Calu3 (cell line): Measurements from ENCODE around the gene ERC2. TPM values are rescaled to one million over a fixed set of nuclear protein-coding genes. Genes with fewer than 3 reads are reported as not detected.

Experiments used
- BruUV-seq: library from RNA; stranded (reverse); fragments of 400-500 nt; replicated peaks from 2 replicates; lab custom pipeline; 2021; lab: Mats Ljungman, UMichigan
- CTCF ChIA-PET: fragments of 300-600 bp; sonication (Branson Sonifier 250); formaldehyde crosslinking; loops from one replicate; lab custom pipeline; 2022; ENCODE audit warnings: antibody characterized with exemption; lab: Charles Lee
- DNase-seq: peaks from one replicate; pipeline ENCODE4 v3.0.0; 2022
- H3K27ac Mint-ChIP-seq: one replicate; pipeline ENCODE4 v1.8.0; 2022; ENCODE audit warnings: mixed read lengths; ENCODE audit not compliant: unreplicated experiment
- H3K27me3 Mint-ChIP-seq: one replicate; pipeline ENCODE4 v1.8.0; 2022; ENCODE audit warnings: mixed read lengths; ENCODE audit not compliant: unreplicated experiment
- H3K36me3 Mint-ChIP-seq: one replicate; pipeline ENCODE4 v1.8.0; 2022; ENCODE audit warnings: mild to moderate bottlenecking, moderate library complexity, mixed read lengths; ENCODE audit not compliant: insufficient read depth, unreplicated experiment
- H3K4me1 Mint-ChIP-seq: one replicate; pipeline ENCODE4 v1.8.0; 2022; ENCODE audit warnings: mild to moderate bottlenecking, low read depth, mixed read lengths; ENCODE audit not compliant: unreplicated experiment
- H3K4me3 Mint-ChIP-seq: one replicate; pipeline ENCODE4 v1.8.0; 2022; ENCODE audit warnings: mild to moderate bottlenecking, low read depth, moderate library complexity, mixed read lengths; ENCODE audit not compliant: unreplicated experiment
- H3K9me3 Mint-ChIP-seq: one replicate; pipeline ENCODE4 v1.8.0; 2022; ENCODE audit warnings: low read depth, mixed read lengths; ENCODE audit not compliant: unreplicated experiment
- CTCF ChIP-seq: fragments of 200-600 bp; IDR thresholded peaks from one replicate; pipeline ENCODE4 v1.8.0; 2022; ENCODE audit warnings: antibody characterized with exemption; ENCODE audit not compliant: unreplicated experiment
- intact Hi-C: fragments of 100-400 bp; cut with micrococcal nuclease; formaldehyde crosslinking; loops from one replicate; pipeline ENCODE4 v1.10.0; 2022; ENCODE audit not compliant: unreplicated experiment
- total RNA-seq: library from RNA; stranded (reverse); gene quantifications from 2 replicates; pipeline ENCODE4 v1.2.3, GENCODE V29; 2022

The ERC2 gene
- total RNA-seq, 1 experiment from 2014 or later: 0.73 TPM

GRCh38 chr3:56467801-56468183 lies 475 bp downstream of the ERC2 start:
- no peaks in the 10 kb centered on the region for H3K36me3 Mint-ChIP-seq
- peaks cover 79% of the 10 kb centered on the region for H3K27me3 Mint-ChIP-seq
- DNase-seq: peak; percentile 4
- no TSS peak for BruUV-seq
- peak overlapping the region; percentile 62 for H3K4me3 Mint-ChIP-seq
- CTCF ChIA-PET: interaction anchor here (0.6 kb wide), 1 partner anchor 385 kb away, joined by 9 read pairs; no protein-coding TSS in a partner anchor
- TF ChIP-seq CTCF: no peak
- no peaks in the 10 kb centered on the region for H3K4me1 Mint-ChIP-seq
- no peaks in the 10 kb centered on the region for H3K9me3 Mint-ChIP-seq
- H3K27ac Mint-ChIP-seq: no peak overlapping the region
- intact Hi-C loops: no loop called here

- intact Hi-C loops: no loop called here
- no peaks in the 10 kb centered on the region for H3K9me3 Mint-ChIP-seq
- H3K27me3 Mint-ChIP-seq: peaks cover 78% of the 10 kb centered on the region
- no peaks in the 10 kb centered on the region for H3K4me1 Mint-ChIP-seq
- TF ChIP-seq CTCF: no peak
- H3K36me3 Mint-ChIP-seq: no peaks in the 10 kb centered on the region
- CTCF ChIA-PET: no interaction called here
- peak; percentile 83 for DNase-seq
- no TSS peak for BruUV-seq
- H3K27ac Mint-ChIP-seq: no peak overlapping the region
- H3K4me3 Mint-ChIP-seq: peak overlapping the region; percentile 62
Measured at GRCh38 chr3:56467108-56467507, 1.2 kb downstream of the ERC2 start.

GRCh38 chr3:56459719-56460118 lies 8.5 kb downstream of the ERC2 start:
- BruUV-seq: no TSS peak
- Mint-ChIP-seq H3K4me1 (no peaks in the 10 kb centered on the region), H3K27me3 (peaks cover 78% of the 10 kb centered on the region), H3K9me3 (no peaks in the 10 kb centered on the region), H3K4me3 (no peak overlapping the region), H3K27ac (no peak overlapping the region), H3K36me3 (no peaks in the 10 kb centered on the region)
- DNase-seq: no peak
- CTCF ChIA-PET: no interaction called here
- TF ChIP-seq CTCF: no peak
- intact Hi-C loops: no loop called here

GRCh38 chr3:56459104-56459496 lies 9.2 kb downstream of the ERC2 start:
- Mint-ChIP-seq H3K4me3 (no peak overlapping the region), H3K9me3 (no peaks in the 10 kb centered on the region), H3K27ac (no peak overlapping the region), H3K36me3 (no peaks in the 10 kb centered on the region), H3K27me3 (peaks cover 77% of the 10 kb centered on the region), H3K4me1 (no peaks in the 10 kb centered on the region)
- intact Hi-C loops: no loop called here
- TF ChIP-seq CTCF: no peak
- BruUV-seq: no TSS peak
- no peak for DNase-seq
- CTCF ChIA-PET: no interaction called here
